ENCODE results near the gene TJP2.

Gene TJP2

GRCh38 chr9:69261636-69262035 lies 87.6 kb downstream of the TJP2 start:
- Histone ChIP-seq H3K4me3 (ENCODE audit: insufficient read depth, low read depth, low read length, poor library complexity, severe bottlenecking) (no peak overlapping the region), H3K27ac (ENCODE audit: insufficient read depth, low read length, poor library complexity, severe bottlenecking) (no peak overlapping the region), H3K27me3 (replicated peaks; ENCODE audit: control insufficient read depth, insufficient read depth, low read length, poor library complexity, severe bottlenecking) (no peaks in the 10 kb centered on the region), H3K9me3 (ENCODE audit: control insufficient read depth, low read length) (no peaks in the 10 kb centered on the region), H3K36me3 (ENCODE audit: control insufficient read depth, insufficient read depth, low read length) (no peaks in the 10 kb centered on the region), H3K4me1 (ENCODE audit: control insufficient read depth, insufficient read depth, low read length, poor library complexity, severe bottlenecking) (no peaks in the 10 kb centered on the region)
- no peak for DNase-seq

GRCh38 chr9:69264526-69264925 lies 90.4 kb downstream of the TJP2 start:
- Histone ChIP-seq H3K9me3 (ENCODE audit: control insufficient read depth, low read length) (no peaks in the 10 kb centered on the region), H3K27me3 (replicated peaks; ENCODE audit: control insufficient read depth, insufficient read depth, low read length, poor library complexity, severe bottlenecking) (no peaks in the 10 kb centered on the region), H3K27ac (ENCODE audit: insufficient read depth, low read length, poor library complexity, severe bottlenecking) (no peak overlapping the region), H3K36me3 (ENCODE audit: control insufficient read depth, insufficient read depth, low read length) (no peaks in the 10 kb centered on the region), H3K4me3 (ENCODE audit: insufficient read depth, low read depth, low read length, poor library complexity, severe bottlenecking) (no peak overlapping the region), H3K4me1 (ENCODE audit: control insufficient read depth, insufficient read depth, low read length, poor library complexity, severe bottlenecking) (no peaks in the 10 kb centered on the region)
- DNase-seq: no peak

- Histone ChIP-seq H3K36me3 (ENCODE audit: control insufficient read depth, insufficient read depth, low read length) (no peaks in the 10 kb centered on the region), H3K9me3 (ENCODE audit: control insufficient read depth, low read length) (no peaks in the 10 kb centered on the region), H3K4me3 (ENCODE audit: insufficient read depth, low read depth, low read length, poor library complexity, severe bottlenecking) (no peak overlapping the region), H3K27me3 (replicated peaks; ENCODE audit: control insufficient read depth, insufficient read depth, low read length, poor library complexity, severe bottlenecking) (no peaks in the 10 kb centered on the region), H3K4me1 (ENCODE audit: control insufficient read depth, insufficient read depth, low read length, poor library complexity, severe bottlenecking) (no peaks in the 10 kb centered on the region), H3K27ac (ENCODE audit: insufficient read depth, low read length, poor library complexity, severe bottlenecking) (no peak overlapping the region)
- no peak for DNase-seq
Observed at GRCh38 chr9:69265891-69266290, 91.8 kb downstream of the TJP2 start.

- DNase-seq: no peak
- Histone ChIP-seq H3K9me3 (ENCODE audit: control insufficient read depth, low read length) (no peaks in the 10 kb centered on the region), H3K27me3 (replicated peaks; ENCODE audit: control insufficient read depth, insufficient read depth, low read length, poor library complexity, severe bottlenecking) (no peaks in the 10 kb centered on the region), H3K27ac (ENCODE audit: insufficient read depth, low read length, poor library complexity, severe bottlenecking) (no peak overlapping the region), H3K4me1 (ENCODE audit: control insufficient read depth, insufficient read depth, low read length, poor library complexity, severe bottlenecking) (no peaks in the 10 kb centered on the region), H3K36me3 (ENCODE audit: control insufficient read depth, insufficient read depth, low read length) (no peaks in the 10 kb centered on the region), H3K4me3 (ENCODE audit: insufficient read depth, low read depth, low read length, poor library complexity, severe bottlenecking) (no peak overlapping the region)
Observed at GRCh38 chr9:69272212-69272611, 98.1 kb downstream of the TJP2 start.

- Histone ChIP-seq H3K27me3 (replicated peaks; ENCODE audit: control insufficient read depth, insufficient read depth, low read length, poor library complexity, severe bottlenecking) (no peaks in the 10 kb centered on the region), H3K4me1 (ENCODE audit: control insufficient read depth, insufficient read depth, low read length, poor library complexity, severe bottlenecking) (no peaks in the 10 kb centered on the region), H3K27ac (ENCODE audit: insufficient read depth, low read length, poor library complexity, severe bottlenecking) (no peak overlapping the region), H3K9me3 (ENCODE audit: control insufficient read depth, low read length) (no peaks in the 10 kb centered on the region), H3K4me3 (ENCODE audit: insufficient read depth, low read depth, low read length, poor library complexity, severe bottlenecking) (no peak overlapping the region), H3K36me3 (ENCODE audit: control insufficient read depth, insufficient read depth, low read length) (no peaks in the 10 kb centered on the region)
- DNase-seq: no peak
Observed at GRCh38 chr9:69273161-69273560, 99.1 kb downstream of the TJP2 start.

- Histone ChIP-seq H3K4me1 (ENCODE audit: control insufficient read depth, insufficient read depth, low read length, poor library complexity, severe bottlenecking) (no peaks in the 10 kb centered on the region), H3K27me3 (replicated peaks; ENCODE audit: control insufficient read depth, insufficient read depth, low read length, poor library complexity, severe bottlenecking) (no peaks in the 10 kb centered on the region), H3K36me3 (ENCODE audit: control insufficient read depth, insufficient read depth, low read length) (no peaks in the 10 kb centered on the region), H3K9me3 (ENCODE audit: control insufficient read depth, low read length) (no peaks in the 10 kb centered on the region), H3K4me3 (ENCODE audit: insufficient read depth, low read depth, low read length, poor library complexity, severe bottlenecking) (no peak overlapping the region), H3K27ac (ENCODE audit: insufficient read depth, low read length, poor library complexity, severe bottlenecking) (no peak overlapping the region)
- DNase-seq: no peak
Observed at GRCh38 chr9:69276775-69277174, 102.7 kb downstream of the TJP2 start.

GRCh38 chr9:69279084-69279731 lies 105.1 kb downstream of the TJP2 start:
- no peak for DNase-seq
- no peaks in the 10 kb centered on the region for H3K36me3 ChIP-seq (ENCODE audit: control insufficient read depth, insufficient read depth, low read length)

GRCh38 chr9:69279733-69280132 lies 105.7 kb downstream of the TJP2 start:
- Histone ChIP-seq H3K27me3 (replicated peaks; ENCODE audit: control insufficient read depth, insufficient read depth, low read length, poor library complexity, severe bottlenecking) (no peaks in the 10 kb centered on the region), H3K4me3 (ENCODE audit: insufficient read depth, low read depth, low read length, poor library complexity, severe bottlenecking) (no peak overlapping the region), H3K9me3 (ENCODE audit: control insufficient read depth, low read length) (no peaks in the 10 kb centered on the region), H3K27ac (ENCODE audit: insufficient read depth, low read length, poor library complexity, severe bottlenecking) (no peak overlapping the region), H3K4me1 (ENCODE audit: control insufficient read depth, insufficient read depth, low read length, poor library complexity, severe bottlenecking) (no peaks in the 10 kb centered on the region), H3K36me3 (ENCODE audit: control insufficient read depth, insufficient read depth, low read length) (no peaks in the 10 kb centered on the region)
- DNase-seq: no peak

More at GRCh38 chr9:69279084-69279731, 105.1 kb downstream of the TJP2 start:
- no peak overlapping the region for H3K4me3 ChIP-seq (ENCODE audit: insufficient read depth, low read depth, low read length, poor library complexity, severe bottlenecking)
- no peaks in the 10 kb centered on the region for H3K9me3 ChIP-seq (ENCODE audit: control insufficient read depth, low read length)
- H3K4me1 ChIP-seq (ENCODE audit: control insufficient read depth, insufficient read depth, low read length, poor library complexity, severe bottlenecking): no peaks in the 10 kb centered on the region
- no peaks in the 10 kb centered on the region for H3K27me3 ChIP-seq (replicated peaks; ENCODE audit: control insufficient read depth, insufficient read depth, low read length, poor library complexity, severe bottlenecking)
- no peak overlapping the region for H3K27ac ChIP-seq (ENCODE audit: insufficient read depth, low read length, poor library complexity, severe bottlenecking)

- Histone ChIP-seq H3K4me3 (ENCODE audit: insufficient read depth, low read depth, low read length, poor library complexity, severe bottlenecking) (no peak overlapping the region), H3K27ac (ENCODE audit: insufficient read depth, low read length, poor library complexity, severe bottlenecking) (no peak overlapping the region), H3K36me3 (ENCODE audit: control insufficient read depth, insufficient read depth, low read length) (no peaks in the 10 kb centered on the region), H3K4me1 (ENCODE audit: control insufficient read depth, insufficient read depth, low read length, poor library complexity, severe bottlenecking) (no peaks in the 10 kb centered on the region), H3K9me3 (ENCODE audit: control insufficient read depth, low read length) (no peaks in the 10 kb centered on the region), H3K27me3 (replicated peaks; ENCODE audit: control insufficient read depth, insufficient read depth, low read length, poor library complexity, severe bottlenecking) (no peaks in the 10 kb centered on the region)
- no peak for DNase-seq
Observed at GRCh38 chr9:69283003-69283402, 108.9 kb downstream of the TJP2 start.

GRCh38 chr9:69292078-69292477 lies 118.0 kb downstream of the TJP2 start:
- DNase-seq: no peak
- H3K36me3 ChIP-seq (ENCODE audit: control insufficient read depth, insufficient read depth, low read length): no peaks in the 10 kb centered on the region

More at GRCh38 chr9:69292078-69292477, 118.0 kb downstream of the TJP2 start:
- Histone ChIP-seq H3K4me3 (ENCODE audit: insufficient read depth, low read depth, low read length, poor library complexity, severe bottlenecking) (no peak overlapping the region), H3K27me3 (replicated peaks; ENCODE audit: control insufficient read depth, insufficient read depth, low read length, poor library complexity, severe bottlenecking) (no peaks in the 10 kb centered on the region), H3K9me3 (ENCODE audit: control insufficient read depth, low read length) (no peaks in the 10 kb centered on the region), H3K4me1 (ENCODE audit: control insufficient read depth, insufficient read depth, low read length, poor library complexity, severe bottlenecking) (no peaks in the 10 kb centered on the region), H3K27ac (ENCODE audit: insufficient read depth, low read length, poor library complexity, severe bottlenecking) (no peak overlapping the region)
